ENCODE results near the gene SLC25A39. TPM values are rescaled to one million over a fixed set of nuclear protein-coding genes. Genes with fewer than 3 reads are reported as not detected.
"Not testable (repeated sequence)": the region's sequence is repeated elsewhere in the genome, so short reads cannot be mapped to it uniquely, and the experiment has no call there.

SLC25A39 gene
- polyA plus RNA-seq, 12 donors = 37.8 to 110 (median 57.4) TPM; not detected in 1

DNA sequence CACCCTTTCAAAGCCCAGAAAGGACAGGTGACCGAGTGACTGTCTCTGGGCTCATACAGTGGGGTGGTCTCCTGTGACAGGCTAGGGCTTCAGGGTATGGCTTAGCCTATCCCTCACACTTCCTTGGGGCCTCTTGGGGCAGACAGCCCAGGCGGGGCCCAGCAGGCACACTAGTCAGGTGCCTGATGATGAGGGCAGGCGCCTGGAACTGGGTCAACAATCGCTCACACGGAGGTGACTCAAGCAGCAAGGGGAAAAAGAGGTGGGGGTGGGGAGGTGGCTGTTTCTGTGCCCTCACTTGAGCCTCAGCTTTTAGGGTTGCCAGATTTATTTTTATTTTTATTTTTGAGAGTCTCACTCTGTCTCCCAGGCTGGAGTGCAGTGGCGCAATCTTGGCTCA, 14.1 kb upstream of the SLC25A39 start:
- DNase-seq = no peak

DNA sequence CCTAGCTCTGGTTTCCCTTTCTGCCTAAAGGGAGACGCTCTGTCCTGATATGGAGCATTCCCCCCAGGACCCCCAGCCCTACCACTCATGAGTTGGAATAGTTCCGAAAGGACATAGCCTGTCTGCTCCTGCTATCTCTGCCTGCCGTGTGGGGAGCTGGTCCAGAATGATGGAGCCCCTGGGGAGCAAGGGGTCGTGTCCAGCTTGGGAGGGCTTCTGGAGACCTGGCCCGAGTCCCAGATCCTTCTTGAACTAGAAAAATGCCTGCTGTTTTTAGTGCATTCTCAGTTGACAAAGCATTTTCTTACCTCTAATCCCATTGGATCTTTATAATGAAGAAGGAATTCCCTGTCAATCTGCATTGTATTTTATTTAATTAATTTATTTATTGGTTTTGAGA, 11.3 kb upstream of the SLC25A39 start:
- DNase-seq = no peak

DNA sequence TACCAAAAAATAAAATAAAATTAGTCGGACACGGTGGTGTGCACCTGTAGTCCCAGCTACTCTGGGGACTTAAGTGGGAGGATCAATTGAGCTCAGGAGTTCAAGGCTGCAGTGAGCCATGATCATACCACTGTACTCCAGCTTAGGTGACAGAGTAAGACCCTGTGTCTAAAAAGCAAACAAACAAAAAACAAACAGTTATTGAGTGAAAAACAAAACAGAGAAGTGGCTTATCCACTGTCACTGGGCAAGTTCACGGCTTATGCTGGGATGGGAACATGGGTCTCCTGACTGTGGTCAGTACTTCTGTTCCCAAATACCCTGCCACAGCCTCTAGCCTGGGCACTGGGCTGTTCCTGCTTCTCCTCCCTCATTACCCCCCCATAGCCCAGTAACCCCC, 10.9 kb upstream of the SLC25A39 start:
- DNase-seq = no peak

DNA sequence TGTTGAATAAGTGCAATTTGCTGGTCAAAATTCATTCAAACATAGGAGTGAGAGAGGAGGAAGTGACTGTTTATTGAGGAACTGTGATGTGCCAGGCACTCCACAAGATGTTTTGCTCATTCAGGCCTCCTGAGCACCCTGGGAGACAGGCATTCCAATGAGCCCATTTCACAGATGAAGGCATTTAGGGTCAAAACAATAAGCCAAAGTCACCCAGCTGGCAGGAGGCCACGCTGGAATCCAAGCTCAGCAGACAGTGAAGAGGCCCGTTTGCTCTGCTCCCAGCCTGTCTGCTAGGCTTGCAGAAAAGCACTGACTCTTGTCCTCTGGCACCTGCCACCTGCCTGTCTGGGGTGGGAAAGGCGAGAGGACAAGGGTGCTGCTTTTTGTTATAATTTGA, 10.1 kb upstream of the SLC25A39 start:
- DNase-seq = no peak

DNA sequence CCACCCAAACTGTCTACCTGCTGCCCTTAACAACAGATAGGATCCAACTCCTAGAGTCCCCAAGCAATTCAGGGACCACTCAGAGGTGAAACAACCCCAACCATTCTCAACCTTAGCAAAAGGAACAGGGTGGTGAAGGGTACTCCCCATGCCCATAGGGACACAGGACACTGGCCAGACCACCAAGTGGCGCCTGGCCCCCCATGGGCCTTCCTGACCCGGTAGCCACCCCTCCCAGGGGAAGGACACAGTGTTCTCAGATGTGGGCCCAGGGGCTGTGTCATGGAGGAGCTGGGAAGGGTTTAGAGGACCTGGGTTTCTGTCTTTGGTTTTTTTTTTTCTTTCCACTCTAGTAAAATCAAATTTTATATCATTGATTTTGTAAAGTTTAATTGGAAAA, 9.7 kb upstream of the SLC25A39 start:
- no peak for DNase-seq

DNA sequence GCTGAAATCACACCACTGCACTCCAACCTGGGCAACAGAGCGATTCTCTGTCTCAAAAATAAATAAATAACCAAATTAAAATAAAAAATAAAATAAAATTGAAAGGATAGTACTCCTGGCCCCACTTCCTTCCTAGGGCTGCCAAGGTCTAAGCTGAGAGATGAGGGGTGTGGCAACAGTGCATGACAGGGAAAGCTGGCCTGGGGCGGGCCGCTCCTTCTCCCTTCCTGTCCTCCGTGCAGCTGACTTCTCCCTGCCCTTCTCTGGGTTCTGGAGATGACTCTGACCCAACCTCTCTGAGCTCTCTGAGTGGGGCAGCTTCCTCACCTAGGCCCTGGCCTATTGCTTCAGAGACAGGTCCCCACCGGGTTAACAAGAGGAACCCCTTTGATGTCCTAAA, 8.7 kb upstream of the SLC25A39 start:
- no peak for DNase-seq

DNA sequence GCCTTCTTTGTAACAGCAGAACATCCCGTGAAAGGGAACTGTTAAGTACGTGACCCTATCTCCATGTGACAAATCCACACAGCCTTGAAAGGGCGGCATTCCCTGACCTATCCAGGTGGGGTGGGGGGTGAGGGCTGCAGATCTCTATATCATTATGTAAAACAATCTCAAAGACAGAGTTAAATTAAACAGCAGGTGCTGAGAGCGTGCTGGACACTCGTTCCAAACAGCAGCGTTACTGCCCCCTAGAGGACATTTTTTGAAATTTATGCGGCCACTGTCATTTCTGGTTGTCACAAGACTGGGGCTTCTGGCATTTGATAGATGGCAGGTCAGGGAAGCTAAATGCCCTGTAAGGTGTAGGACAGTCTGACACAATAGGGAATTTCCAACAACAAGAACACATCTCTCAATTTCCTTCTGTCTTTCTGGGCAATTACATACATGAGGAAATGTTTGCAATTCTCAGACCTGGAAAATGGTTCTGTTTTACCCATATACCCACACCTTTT, 6.7 kb upstream of the SLC25A39 start:
- peak; percentile 83 for DNase-seq

DNA sequence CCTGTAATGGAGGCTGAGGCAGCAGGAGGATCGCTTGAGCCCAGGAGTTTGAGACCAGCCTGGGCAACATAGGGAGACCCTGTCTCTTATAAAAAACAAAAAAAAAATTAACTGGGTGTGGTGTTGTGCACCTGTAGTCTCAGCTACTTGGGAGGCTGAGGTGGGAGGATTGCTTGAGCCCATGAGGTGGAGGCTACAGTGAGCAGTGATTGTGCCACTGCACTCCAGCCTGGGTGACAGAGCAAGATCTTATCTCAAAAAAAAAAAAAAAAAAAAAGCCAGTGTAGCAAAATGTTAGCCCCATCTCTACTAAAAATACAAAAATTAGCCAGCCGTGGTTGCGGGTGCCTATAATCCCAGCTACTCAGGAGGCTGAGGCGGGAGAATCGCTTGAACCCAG, 5.6 kb upstream of the SLC25A39 start:
- not testable (repeated sequence) for DNase-seq

DNA sequence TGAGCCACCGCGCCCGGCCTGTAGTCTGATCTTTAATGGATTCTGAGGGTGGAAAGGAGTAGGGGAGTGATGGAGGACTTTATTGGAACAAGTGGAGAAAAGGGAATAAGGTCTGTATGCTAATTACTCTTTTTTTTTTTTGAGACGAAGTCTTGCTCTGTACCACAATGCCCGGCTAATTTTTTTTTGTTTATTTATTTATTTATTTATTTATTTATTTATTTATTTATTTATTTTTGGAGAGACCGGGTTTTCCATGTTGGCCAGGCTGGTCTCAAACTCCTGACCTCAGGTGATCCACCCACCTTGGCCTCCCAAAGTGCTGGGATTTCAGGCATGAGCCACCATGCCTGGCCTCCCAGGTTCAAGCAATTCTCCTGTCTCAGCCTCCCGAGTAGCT, 4.9 kb upstream of the SLC25A39 start:
- not testable (repeated sequence) for DNase-seq

DNA sequence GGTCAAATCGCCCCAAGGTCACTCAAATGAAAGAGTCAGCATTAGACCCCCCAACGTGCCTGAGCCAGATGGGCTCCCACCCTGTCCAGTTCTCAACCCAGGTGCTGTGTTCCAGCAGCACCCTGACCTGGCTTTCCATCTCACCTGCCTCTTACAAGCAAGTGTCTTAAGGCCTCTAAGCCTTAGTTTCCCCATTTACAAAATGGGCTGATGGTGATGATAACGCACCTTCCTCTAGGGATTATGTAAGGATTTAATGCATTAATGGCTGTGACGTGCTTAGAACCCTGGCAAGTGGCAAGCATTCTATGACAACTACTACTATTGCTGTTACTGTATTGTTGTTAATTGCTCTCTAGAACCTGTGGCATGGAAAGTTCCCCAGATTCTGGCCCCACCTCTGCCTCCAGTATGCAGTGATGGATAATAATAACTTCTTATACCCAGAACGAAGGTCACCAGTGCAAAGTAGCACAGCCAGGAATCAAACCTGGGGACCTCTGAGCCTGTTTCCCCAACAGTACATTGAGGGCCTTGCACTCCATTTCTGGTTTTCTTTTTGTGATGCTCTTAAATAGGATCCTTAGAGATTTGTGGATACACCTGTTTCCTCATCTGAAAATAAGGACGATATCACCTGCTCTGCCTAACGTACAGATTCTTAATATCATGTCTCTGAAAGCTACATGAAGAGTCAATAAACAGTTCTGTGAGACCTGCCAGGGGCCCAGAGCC, 3.3 kb upstream of the SLC25A39 start:
- DNase-seq = no peak

DNA sequence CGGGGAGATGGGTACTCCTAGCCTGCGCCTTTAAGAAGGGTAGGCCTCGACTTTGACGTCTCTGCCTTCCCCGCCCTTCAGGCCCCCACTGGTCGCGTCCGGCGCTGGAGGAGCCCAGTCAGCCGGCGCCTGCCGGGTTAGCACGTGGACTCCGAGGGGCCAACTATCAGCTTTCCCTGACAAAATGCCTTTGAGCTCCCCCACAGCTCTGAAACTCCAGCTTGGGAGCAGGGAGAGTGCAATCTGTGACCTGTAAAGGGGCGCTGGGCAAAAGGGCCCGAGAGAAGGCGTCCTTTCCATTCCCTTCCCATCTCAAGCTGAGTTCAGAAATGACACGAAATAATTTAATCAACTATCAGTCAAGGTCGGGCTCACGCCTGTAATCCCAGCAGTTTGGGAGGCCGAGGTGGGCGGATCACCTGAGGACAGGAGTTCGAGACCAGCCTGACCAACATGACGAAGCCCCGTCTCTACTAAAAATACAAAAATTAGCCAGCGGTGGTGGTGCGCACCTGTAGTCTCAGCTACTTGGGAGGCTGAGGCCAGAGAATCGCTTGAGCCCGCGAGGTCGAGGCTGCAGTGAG, 2.3 kb upstream of the SLC25A39 start:
- DNase-seq = peak; percentile 96

DNA sequence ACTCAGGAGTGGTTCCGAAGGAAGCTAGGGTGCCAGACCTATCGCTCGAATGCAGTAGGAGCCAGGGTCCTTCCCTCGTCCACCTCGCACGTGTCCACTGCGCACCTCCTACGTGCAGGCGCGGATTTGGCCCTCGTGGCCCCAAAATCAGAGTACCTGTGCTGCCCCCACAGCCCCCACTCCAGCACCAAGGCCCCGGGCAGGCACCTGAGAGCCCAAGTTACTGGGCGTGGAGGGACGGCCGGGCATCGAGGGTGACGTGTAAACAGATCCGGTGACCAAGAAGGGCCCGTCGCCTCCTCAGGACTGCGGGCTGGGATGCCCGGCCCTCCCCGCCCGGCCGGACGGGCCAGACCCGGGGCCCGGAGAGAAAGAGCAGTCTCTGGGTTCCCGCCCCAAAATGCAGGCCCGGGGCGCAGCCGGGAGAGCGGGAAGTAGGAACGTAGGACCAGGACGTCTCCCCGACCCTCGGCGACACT, 492 bp downstream of the SLC25A39 start:
- no peak for DNase-seq

DNA sequence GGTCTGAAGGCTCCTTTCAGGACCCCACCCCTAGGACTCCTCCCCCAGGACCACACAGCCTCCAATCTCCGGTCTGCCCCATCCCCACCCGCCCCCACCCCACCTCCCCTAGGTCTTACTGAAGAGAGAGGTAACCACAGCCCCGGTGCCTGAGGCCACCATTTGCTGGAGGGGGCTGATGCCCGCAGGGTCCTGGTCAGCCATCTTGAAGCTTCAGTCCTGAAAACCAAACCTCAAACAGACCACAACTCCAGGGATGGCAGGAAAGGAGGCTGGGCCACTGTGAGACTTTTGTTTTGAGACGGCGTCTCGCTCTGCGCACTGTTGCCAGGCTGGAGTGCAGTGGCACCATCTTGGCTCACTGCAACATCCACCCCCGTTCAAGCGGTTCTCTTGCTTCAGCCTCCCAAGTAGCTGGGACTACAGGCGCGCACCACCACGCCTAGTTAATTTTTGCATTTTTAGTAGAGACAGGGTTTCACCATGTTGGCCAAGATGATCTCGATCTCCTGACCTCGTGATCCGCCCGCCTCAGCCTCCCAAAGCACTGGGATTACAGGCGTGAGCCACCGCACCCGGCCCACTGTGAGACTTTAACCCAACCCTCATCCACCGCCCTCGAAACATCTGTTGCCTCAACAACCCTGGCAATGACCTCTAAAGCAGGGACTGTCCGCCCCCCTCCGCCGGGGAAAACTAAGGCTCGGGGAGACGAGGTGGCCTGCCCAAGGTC, 1.1 kb downstream of the SLC25A39 start:
- no peak for DNase-seq

DNA sequence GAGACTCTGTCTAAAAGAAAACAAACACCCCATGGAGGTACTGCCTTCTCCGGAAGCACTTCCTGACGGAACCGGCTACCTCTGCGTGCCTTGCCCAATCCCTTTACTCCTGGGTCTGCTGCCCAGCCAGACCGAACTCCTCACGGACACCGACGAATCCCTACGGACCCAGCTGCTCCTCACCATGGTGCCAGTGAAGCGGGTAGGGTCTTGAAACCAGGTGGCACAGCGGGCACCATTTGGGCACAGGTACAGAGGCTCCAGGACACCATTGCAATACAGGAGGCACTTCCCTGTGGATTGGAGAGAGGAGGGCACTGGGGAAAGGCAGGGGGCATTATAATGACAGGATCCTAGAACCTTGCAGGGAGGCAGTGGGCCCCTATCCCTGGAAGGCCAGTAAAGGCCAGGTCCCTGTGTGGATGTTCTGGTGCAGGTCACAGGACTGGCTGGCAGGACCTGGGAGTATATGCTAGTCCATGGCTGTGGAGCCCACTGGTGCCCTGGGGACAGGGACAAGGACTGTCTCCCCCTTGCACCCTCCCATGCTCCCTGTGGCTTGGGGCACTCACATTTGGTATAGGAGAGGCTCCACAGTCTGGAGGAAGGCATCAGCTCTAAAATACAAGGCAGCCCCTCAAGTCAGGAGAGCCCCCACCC, 2.3 kb downstream of the SLC25A39 start:
- DNase-seq = no peak

DNA sequence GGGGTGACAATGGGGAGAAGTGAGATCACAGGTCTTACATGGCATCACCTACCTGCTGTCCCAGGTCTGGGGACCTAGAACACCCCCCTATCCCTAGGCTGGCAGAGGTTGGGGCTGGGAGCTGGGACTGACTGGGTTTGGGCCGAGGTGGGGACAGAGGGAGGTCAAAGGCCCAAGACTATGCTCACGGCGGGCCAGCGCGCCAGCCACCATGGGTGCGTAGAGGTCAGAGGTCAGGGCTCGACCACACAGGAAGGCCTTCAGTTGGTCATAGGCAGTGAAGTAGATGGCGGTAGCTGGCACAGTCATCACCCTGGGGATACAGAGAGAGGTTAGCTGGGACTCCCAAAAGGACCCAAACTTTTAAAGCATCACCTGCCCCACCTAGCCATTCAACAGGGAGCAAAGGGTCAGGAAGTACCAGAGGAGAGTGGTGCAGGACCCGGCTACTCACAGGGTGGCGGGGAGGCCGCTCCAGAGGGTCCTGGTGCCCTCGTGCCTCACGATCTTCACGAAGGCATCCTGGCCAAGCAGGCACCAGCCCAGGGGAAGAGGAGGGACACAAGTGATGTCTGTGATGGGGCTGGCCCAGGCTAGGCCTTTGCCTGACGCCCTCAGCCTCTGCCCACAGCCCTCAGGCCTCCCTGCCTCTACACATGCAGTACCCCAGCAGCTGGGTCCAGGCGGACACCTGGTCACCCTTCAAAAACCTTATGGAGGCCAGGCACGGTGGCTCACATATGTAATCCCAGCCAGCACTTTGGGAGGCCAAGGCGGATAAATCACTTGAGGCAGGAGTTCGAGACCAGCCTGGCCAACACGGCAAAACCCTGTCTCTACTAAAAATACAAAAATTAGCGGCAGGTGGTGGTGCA, 3.1 kb downstream of the SLC25A39 start:
- DNase-seq = no peak

DNA sequence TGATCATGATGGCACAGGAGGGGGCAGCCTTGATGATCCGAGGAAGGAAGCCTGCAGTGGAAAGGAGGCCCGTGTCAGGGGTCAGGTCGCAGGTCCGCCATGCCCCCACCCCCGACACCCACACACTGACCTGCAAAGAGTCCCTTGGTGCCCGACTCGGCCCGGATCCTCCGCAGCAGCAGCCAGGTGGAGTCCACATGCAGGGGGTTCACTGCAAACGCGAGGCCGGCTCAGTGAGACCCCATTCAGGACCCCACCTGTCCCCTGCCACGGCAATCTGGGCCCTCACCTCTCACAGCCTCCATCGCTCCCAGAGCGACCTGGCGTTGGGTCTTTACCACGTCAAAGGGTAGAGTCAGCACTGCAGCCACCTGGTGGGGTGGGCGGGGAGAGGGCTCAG, 4.6 kb downstream of the SLC25A39 start:
- DNase-seq = no peak

DNA sequence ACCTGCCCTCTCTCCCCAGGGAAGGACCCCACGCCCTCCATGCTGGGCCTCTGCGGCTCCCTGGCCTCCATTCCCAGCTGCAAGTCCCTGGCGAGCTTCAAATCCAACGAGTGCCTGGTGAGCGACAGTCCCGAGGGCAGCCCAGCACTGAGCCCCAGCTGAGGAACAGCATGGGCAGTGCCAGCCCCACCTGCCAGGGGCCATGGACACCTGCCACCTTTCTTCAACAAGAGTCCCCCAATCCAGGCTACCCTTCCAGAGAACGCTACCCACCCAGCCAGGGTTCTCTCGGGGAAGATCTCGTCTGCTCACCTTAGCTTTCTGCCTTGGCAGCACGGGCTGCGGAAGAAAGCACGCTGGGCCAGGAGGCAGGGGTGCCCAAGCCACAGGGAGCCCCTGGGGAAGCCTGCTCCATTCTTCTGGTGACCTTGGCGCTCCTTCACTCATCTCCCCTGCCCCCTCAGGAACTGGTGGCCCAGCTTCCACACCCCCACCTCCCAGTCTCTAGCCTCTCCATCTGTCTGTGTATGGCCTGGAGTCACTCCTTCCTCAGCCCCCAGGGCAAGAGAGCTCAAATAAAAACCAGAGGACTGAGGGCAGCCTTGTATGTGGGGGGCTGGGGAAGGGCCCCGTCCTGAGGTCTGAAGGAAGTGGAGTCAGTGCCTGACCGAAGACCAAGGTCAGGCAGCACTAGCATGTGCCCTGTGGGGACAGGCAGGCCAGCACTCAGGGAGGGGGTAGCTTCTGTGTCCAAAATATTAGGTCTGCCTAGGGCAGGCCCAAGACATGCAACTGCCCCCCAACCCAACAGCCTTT, 6.3 kb downstream of the SLC25A39 start:
- DNase-seq = no peak

DNA sequence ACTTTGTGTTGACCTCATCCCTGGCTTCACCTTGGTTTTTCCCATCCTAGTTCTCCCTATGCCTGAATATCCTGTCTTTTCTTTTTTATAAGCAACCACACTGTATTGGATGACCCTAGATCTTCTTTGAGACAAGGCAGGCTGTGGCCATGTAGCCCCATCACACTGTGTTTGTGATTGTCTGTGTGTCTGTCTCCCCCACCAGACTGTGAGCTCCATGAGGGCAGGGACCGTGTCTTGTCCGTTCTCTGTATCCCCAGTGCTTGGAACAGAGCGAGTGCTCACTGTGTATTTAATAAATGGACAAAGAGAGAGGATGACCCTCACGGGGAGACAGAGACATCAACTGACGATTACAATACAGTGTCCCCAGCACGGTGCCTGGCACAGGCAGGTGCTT, 7.1 kb downstream of the SLC25A39 start:
- DNase-seq = no peak

DNA sequence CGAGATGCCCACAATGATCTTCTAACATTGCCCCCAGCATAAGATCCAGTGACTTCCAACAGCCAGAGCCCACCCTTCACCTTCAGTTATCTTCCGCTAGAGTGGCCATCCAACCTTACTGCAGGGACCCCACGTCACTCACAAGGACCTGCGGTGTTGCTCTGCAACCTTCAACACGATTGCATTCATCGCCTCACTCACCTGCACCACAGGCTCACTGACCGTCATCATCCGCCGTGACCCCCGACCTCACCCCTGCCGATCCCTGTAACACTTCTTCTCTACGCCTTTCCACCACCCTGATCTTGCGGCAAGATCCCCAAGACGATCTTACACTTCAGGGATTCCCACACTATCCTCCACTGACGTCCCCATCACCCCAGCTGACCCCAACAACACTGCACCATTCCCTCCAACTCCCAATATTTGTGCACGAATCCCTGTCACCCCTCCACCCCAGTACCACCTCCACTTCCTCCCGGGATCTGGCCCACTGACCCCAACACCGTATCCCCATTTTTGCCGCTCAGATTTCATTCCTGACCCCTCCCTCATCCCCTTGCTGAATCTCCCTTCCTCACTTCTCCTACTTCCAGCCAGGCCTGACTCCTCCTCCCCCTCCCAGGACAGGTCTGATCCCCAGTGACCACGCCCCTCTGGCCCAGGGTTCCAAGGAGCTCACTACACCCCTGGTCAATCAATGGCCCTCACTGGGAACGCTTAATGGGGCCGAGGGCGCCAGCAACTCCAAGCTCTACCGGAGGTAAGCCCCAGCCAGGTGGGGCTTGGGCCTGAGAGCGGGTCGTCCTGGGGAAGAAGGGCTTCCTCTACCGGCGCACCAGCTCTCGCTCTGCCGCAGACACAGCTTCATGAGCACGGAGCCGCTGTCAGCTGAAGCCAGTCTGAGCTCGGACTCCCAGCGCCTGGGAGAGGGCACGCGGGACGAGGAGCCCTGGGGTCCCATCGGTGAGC, 8.6 kb downstream of the SLC25A39 start:
- no peak for DNase-seq

All from muscle of arm (tissue), 12 donors.